ENCODE results near the gene PPT1.

- TF ChIP-seq CTCF (conservative IDR thresholded peaks at IDR 0.05) (no peak), EZH2 (IDR thresholded peaks at IDR 0.05; ENCODE audit: low read depth) (no peak)
Observed at GRCh38 chr1:40102038-40102437, 5.0 kb upstream of the PPT1 start.

Data from PC-9 (cell line).